Astrocyte (in vitro differentiated cells and primary cell): Measurements from ENCODE around the gene HOXA10. TPM values are rescaled to one million over a fixed set of nuclear protein-coding genes. Genes with fewer than 3 reads are reported as not detected.
A peak's percentile ranks its signal among the peaks of the same experiment; 100 is the strongest.

Experiments
- DNase-seq: peaks from one replicate; pipeline ENCODE4 v3.0.0-alpha.2; 2010; ENCODE audit warnings: low read depth
- FAIRE-seq: peaks from 2 replicates; lab custom pipeline; 2011; peaks lifted over from hg19 to GRCh38; lab: Jason Lieb, UNC
- H2AFZ ChIP-seq: 2 replicates; pipeline ENCODE4 v1.6.0; 2012; ENCODE audit warnings: low read depth, low read length, inconsistent platforms
- H3K27ac ChIP-seq: 2 replicates; pipeline ENCODE4 v1.5.1; 2011; ENCODE audit warnings: low read depth, low read length, inconsistent platforms
- H3K27me3 ChIP-seq: 2 replicates; pipeline ENCODE4 v1.6.0; 2011; ENCODE audit warnings: low read length, inconsistent platforms; ENCODE audit not compliant: insufficient read depth
- H3K36me3 ChIP-seq: 2 replicates; pipeline ENCODE4 v1.5.1; 2011; ENCODE audit warnings: low read length, inconsistent platforms; ENCODE audit not compliant: insufficient read depth
- H3K4me1 ChIP-seq: 2 replicates; pipeline ENCODE4 v1.5.1; 2011; ENCODE audit warnings: low read length, inconsistent platforms; ENCODE audit not compliant: insufficient read depth
- H3K4me2 ChIP-seq: 2 replicates; pipeline ENCODE4 v1.6.0; 2012; ENCODE audit warnings: low read length, inconsistent platforms
- H3K4me3 ChIP-seq: 2 replicates; pipeline ENCODE4 v1.5.1; 2011; ENCODE audit warnings: low read depth, mild to moderate bottlenecking, low read length, inconsistent platforms; ENCODE audit not compliant: insufficient read depth
- H3K79me2 ChIP-seq: 2 replicates; pipeline ENCODE4 v1.6.0; 2012; ENCODE audit warnings: mild to moderate bottlenecking, low read length, inconsistent platforms; ENCODE audit not compliant: insufficient read depth
- H3K9ac ChIP-seq: 2 replicates; pipeline ENCODE4 v1.6.0; 2012; ENCODE audit warnings: mild to moderate bottlenecking, low read length, inconsistent platforms
- H3K9me3 ChIP-seq: 2 replicates; pipeline ENCODE4 v1.5.1; 2012; ENCODE audit warnings: low read depth, mild to moderate bottlenecking, low read length, inconsistent platforms; ENCODE audit not compliant: insufficient read depth
- H4K20me1 ChIP-seq: 2 replicates; pipeline ENCODE4 v1.6.0; 2012; ENCODE audit warnings: low read length, inconsistent platforms; ENCODE audit not compliant: insufficient read depth
- H3K27ac Mint-ChIP-seq: one replicate; pipeline ENCODE4 v1.8.0; 2021; ENCODE audit warnings: mild to moderate bottlenecking, mixed read lengths; ENCODE audit not compliant: unreplicated experiment
- H3K27me3 Mint-ChIP-seq: one replicate; pipeline ENCODE4 v1.8.0; 2021; ENCODE audit warnings: low read depth, mixed read lengths; ENCODE audit not compliant: unreplicated experiment
- H3K36me3 Mint-ChIP-seq: one replicate; pipeline ENCODE4 v1.8.0; 2021; ENCODE audit warnings: low read depth, mixed read lengths; ENCODE audit not compliant: unreplicated experiment
- H3K4me1 Mint-ChIP-seq: one replicate; pipeline ENCODE4 v1.8.0; 2021; ENCODE audit warnings: low read depth, mixed read lengths; ENCODE audit not compliant: unreplicated experiment
- H3K4me3 Mint-ChIP-seq: one replicate; pipeline ENCODE4 v1.8.0; 2021; ENCODE audit warnings: mild to moderate bottlenecking, moderate library complexity, mixed read lengths; ENCODE audit not compliant: unreplicated experiment
- H3K9me3 Mint-ChIP-seq: one replicate; pipeline ENCODE4 v1.8.0; 2021; ENCODE audit warnings: mild to moderate bottlenecking, mixed read lengths; ENCODE audit not compliant: unreplicated experiment
- EZH2 ChIP-seq: IDR thresholded peaks from 2 replicates; pipeline ENCODE4 v1.6.1; 2012; ENCODE audit warnings: mild to moderate bottlenecking, low read length, inconsistent platforms; ENCODE audit not compliant: insufficient read depth
- total RNA-seq: library from RNA; stranded (reverse); gene quantifications from 2 replicates; pipeline ENCODE4 v1.2.1, GENCODE V29; 2021
- TF ChIP-seq, protein P1 (sequence below): IDR thresholded peaks from 2 replicates; pipeline ENCODE4 v1.5.1; 2011; ENCODE audit warnings: low read depth, mild to moderate bottlenecking, inconsistent platforms, low read length, moderate library complexity; ENCODE audit not compliant: insufficient read depth

Gene HOXA10
- total RNA-seq, 1 donor from 2014 or later = not detected

DNA sequence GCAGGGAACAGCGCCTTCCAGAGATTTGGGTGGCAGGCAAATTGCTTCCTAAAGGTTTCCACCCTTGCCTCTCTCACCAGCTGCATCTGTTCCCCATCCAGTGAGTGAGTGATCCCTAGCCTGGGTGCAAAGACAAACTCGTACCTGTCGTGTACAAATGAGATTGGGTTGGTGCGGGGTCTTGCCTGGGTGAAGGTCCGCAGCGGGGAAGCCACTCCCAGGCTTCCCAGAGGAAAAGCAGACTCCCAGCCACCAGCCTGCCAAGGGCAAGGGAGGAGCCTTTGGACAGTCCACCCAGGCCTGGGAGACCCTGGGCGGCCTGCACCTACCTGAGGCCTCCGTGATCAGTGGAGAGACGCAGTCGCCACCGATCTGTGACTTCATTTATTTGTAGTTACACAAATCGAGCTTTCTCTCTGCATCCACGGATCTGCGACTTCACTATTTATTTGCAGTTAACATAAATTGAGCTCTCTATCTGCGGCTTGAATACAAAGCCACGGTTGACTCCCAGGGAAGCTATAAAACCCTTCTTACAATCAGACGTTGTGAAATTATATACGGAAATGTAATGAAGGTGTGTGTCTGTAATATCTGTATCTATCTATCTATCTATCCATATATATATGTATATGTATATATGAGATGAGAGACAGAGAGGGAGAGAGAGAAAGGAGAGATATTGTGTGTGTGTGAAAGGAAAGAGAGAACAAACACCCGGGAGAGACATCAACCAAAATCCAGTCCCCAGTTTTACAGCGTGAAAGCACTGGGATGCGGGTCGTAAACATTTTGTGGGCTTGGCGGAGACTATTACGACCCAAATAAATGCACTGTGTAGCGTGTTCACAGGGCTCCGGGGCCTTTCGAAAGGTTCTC lies 14.6 kb downstream of the HOXA10 start:
- H3K27ac ChIP-seq = no peak overlapping the region
- Mint-ChIP-seq H3K4me3 (peak overlapping the region; percentile 30), H3K36me3 (no peaks in the 10 kb centered on the region), H3K4me1 (no peaks in the 10 kb centered on the region), H3K9me3 (peaks cover 32% of the 10 kb centered on the region), H3K27me3 (peaks cover 82% of the 10 kb centered on the region), H3K27ac (no peak overlapping the region)
- H3K36me3 ChIP-seq = no peaks in the 10 kb centered on the region
- peaks cover 8% of the 10 kb centered on the region for H3K9me3 ChIP-seq
- TF ChIP-seq EZH2 = no peak
- TF ChIP-seq, protein P1, sequence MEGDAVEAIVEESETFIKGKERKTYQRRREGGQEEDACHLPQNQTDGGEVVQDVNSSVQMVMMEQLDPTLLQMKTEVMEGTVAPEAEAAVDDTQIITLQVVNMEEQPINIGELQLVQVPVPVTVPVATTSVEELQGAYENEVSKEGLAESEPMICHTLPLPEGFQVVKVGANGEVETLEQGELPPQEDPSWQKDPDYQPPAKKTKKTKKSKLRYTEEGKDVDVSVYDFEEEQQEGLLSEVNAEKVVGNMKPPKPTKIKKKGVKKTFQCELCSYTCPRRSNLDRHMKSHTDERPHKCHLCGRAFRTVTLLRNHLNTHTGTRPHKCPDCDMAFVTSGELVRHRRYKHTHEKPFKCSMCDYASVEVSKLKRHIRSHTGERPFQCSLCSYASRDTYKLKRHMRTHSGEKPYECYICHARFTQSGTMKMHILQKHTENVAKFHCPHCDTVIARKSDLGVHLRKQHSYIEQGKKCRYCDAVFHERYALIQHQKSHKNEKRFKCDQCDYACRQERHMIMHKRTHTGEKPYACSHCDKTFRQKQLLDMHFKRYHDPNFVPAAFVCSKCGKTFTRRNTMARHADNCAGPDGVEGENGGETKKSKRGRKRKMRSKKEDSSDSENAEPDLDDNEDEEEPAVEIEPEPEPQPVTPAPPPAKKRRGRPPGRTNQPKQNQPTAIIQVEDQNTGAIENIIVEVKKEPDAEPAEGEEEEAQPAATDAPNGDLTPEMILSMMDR = no peak
- FAIRE-seq (no peak), DNase-seq (no peak)
- no peaks in the 10 kb centered on the region for H4K20me1 ChIP-seq
- no peak overlapping the region for H3K4me2 ChIP-seq
- H2AFZ ChIP-seq = no peak overlapping the region
- H3K9ac ChIP-seq = no peak overlapping the region
- H3K79me2 ChIP-seq = no peaks in the 10 kb centered on the region
- peaks cover 3% of the 10 kb centered on the region for H3K4me1 ChIP-seq
- peaks cover 92% of the 10 kb centered on the region for H3K27me3 ChIP-seq
- no peak overlapping the region for H3K4me3 ChIP-seq

DNA sequence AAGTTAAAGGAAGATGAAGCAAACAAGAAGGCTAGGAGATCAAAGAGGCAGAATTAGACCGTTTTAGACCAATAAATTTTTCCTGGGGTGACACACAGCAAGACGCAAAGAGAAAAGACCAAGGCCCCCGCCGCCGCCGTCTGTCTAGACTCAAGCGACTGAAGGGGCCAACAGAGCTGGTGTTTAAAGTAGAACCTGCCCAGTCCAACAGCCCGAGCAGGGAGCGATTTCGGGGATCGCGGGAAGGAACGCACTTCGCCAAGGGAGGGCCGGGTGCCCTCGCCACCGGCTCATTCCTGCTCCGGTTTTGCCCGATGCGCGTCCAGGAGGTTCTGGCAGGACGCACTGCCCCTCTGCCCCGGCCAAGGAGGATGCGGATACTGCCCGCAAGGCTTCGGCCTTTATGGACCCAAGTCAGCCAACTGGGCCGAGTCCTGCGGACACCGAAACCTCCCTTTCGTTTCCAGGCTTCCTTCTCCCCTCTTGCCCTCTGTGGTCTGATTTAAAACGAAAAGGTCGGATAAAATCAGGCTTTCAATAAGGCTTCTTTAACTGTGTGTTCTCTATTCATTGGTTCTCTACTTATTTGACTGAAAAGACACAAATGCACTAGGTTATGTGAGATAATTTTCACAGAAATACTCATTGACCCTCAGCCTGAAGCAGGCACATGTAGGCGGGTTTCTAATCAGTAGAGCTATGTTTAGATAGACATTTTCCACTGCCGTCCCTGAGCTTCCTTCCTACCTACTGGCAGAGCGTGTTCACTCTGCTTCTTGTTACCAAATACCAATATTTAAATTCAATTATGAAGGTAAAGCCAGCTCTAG lies 15.5 kb downstream of the HOXA10 start:
- Histone ChIP-seq H3K36me3 (no peaks in the 10 kb centered on the region), H3K9ac (no peak overlapping the region), H3K79me2 (no peaks in the 10 kb centered on the region), H3K9me3 (peaks cover 12% of the 10 kb centered on the region), H3K27ac (no peak overlapping the region), H3K4me1 (peaks cover 3% of the 10 kb centered on the region), H3K4me2 (no peak overlapping the region), H3K27me3 (peaks cover 92% of the 10 kb centered on the region), H3K4me3 (no peak overlapping the region), H4K20me1 (no peaks in the 10 kb centered on the region), H2AFZ (no peak overlapping the region)
- no peaks in the 10 kb centered on the region for H3K4me1 Mint-ChIP-seq
- peaks cover 84% of the 10 kb centered on the region for H3K27me3 Mint-ChIP-seq
- H3K4me3 Mint-ChIP-seq = no peak overlapping the region
- no peaks in the 10 kb centered on the region for H3K36me3 Mint-ChIP-seq
- FAIRE-seq (no peak), DNase-seq (no peak)
- H3K9me3 Mint-ChIP-seq = peaks cover 33% of the 10 kb centered on the region
- peak; percentile 31 for TF ChIP-seq EZH2
- TF ChIP-seq, protein P1 = no peak
- H3K27ac Mint-ChIP-seq = peak overlapping the region; percentile 47
